HCT116 (cell line): ENCODE measurements around the gene WDFY2.

Source experiments
- ATF3 ChIP-seq: IDR thresholded peaks from 2 replicates; pipeline ENCODE4 v1.6.1; 2012
- CTCF ChIP-seq, 3 experiments: fragments of 200-600 bp in 1 of 3; sonication (generic) in 1 of 3; IDR thresholded peaks in 2 of 3; conservative IDR thresholded peaks in 1 of 3; 2 replicates each; pipeline ENCODE4 v1.5.1; 2012 to 2017; ENCODE audit warnings: low read depth in 2 of 3, low read length in 2 of 3, antibody characterized with exemption in 1 of 3, borderline replicate concordance in 1 of 3, control low read depth in 1 of 3, mild to moderate bottlenecking in 1 of 3, mixed read lengths in 1 of 3, mixed run types in 1 of 3, moderate library complexity in 1 of 3; ENCODE audit not compliant: insufficient read depth in 1 of 3
- EZH2 ChIP-seq: fragments of 200-600 bp; sonication (generic); IDR thresholded peaks from 2 replicates; pipeline ENCODE4 v1.6.1; 2017; ENCODE audit warnings: antibody characterized with exemption, mixed run types
- MAX ChIP-seq: IDR thresholded peaks from 2 replicates; pipeline ENCODE4 v1.6.1; 2012
- POLR2A ChIP-seq: IDR thresholded peaks from 2 replicates; pipeline ENCODE4 v1.7.0; 2011; ENCODE audit warnings: borderline replicate concordance; ENCODE audit not compliant: insufficient read depth, insufficient read length; ENCODE audit errors: extremely low read depth
- POLR2AphosphoS5 ChIP-seq: IDR thresholded peaks from 2 replicates; pipeline ENCODE4 v1.6.1; 2011; ENCODE audit warnings: mild to moderate bottlenecking, low read depth, low read length, moderate library complexity
- REST ChIP-seq: IDR thresholded peaks from 2 replicates; pipeline ENCODE4 v1.6.1; 2012; ENCODE audit warnings: low read depth
- SIN3A ChIP-seq: IDR thresholded peaks from 2 replicates; pipeline ENCODE4 v1.6.1; 2012; ENCODE audit warnings: low read depth
- SP1 ChIP-seq: IDR thresholded peaks from 2 replicates; pipeline ENCODE4 v1.6.1; 2012; ENCODE audit warnings: low read depth
- SRF ChIP-seq: IDR thresholded peaks from 2 replicates; pipeline ENCODE4 v1.6.1; 2012; ENCODE audit warnings: low read depth
- ZBTB33 ChIP-seq: IDR thresholded peaks from 2 replicates; pipeline ENCODE4 v1.6.1; 2011; ENCODE audit warnings: mild to moderate bottlenecking, low read length, moderate library complexity; ENCODE audit not compliant: insufficient replicate concordance; ENCODE audit errors: extremely low read depth
- ZNF274 ChIP-seq: fragments of 200-500 bp; sonication (Bioruptor generic); IDR thresholded peaks from 2 replicates; pipeline ENCODE4 v1.6.1; 2014; ENCODE audit warnings: mild to moderate bottlenecking, low read depth, low read length, inconsistent platforms

- TF ChIP-seq CTCF (IDR thresholded peaks at IDR 0.05 in 2 of 3, conservative IDR thresholded peaks at IDR 0.05 in 1 of 3; ENCODE audit: borderline replicate concordance in 1 of 3, insufficient read depth in 1 of 3, low read depth in 2 of 3, low read length in 2 of 3), result no peak
- no peak for TF ChIP-seq SIN3A
- TF ChIP-seq POLR2AphosphoS5, result no peak
- no peak for TF ChIP-seq EZH2
- TF ChIP-seq SRF, result no peak
- no peak for TF ChIP-seq ATF3
- no peak for TF ChIP-seq POLR2A
- no peak for TF ChIP-seq REST
- no peak for TF ChIP-seq MAX
- no peak for TF ChIP-seq SP1
- no peak for TF ChIP-seq ZBTB33
- TF ChIP-seq ZNF274, result no peak
These were observed 158.3 kb downstream of the WDFY2 start for GRCh38 chr13:51742611-51743010.
